NCI-H2196 (cell line): ENCODE results near the gene OPN3.

Experiments
- DNase-seq: peaks from one replicate; lab custom pipeline; 2025; ENCODE audit not compliant: unreplicated experiment; lab: John Stamatoyannopoulos, UW

Gene OPN3

DNA sequence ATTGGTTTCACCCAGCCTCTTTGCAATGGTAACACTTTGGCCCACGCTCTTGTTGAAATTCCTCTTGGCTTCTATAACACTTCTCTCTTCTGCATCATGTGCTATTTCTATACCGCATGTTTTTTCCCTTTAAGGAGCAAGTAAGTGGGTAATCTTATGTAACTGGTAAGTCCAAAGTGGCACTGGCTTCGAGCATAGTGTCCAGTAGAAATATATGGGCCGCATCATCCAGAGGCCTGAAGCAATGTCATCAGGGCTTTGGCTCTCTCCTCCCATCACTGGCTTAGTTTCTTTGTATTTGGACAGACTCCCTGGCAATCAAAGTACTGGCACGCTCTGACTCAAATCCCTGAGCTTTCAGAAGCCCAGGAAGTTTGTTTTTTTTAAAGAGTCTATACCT lies 17.5 kb downstream of the OPN3 start:
- DNase-seq: no peak

DNA sequence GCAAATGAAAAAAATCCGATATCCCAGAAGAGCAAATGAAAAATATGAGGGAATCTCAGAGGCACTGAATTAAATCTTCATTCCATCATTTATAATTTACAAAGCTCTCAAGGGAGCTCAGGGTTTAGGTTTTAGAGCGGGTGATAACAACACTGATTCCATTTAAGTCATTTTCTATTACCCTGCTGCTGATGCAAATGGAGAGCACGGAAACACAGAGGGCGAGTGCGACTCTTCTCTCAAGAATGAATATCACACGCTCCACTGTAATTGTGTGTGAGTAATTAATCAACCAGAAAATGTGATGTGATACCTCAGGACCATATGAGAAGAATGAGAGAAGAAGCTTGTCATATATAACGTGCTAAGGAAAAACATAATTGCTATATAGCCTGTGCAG lies 22.7 kb downstream of the OPN3 start:
- DNase-seq: no peak

DNA sequence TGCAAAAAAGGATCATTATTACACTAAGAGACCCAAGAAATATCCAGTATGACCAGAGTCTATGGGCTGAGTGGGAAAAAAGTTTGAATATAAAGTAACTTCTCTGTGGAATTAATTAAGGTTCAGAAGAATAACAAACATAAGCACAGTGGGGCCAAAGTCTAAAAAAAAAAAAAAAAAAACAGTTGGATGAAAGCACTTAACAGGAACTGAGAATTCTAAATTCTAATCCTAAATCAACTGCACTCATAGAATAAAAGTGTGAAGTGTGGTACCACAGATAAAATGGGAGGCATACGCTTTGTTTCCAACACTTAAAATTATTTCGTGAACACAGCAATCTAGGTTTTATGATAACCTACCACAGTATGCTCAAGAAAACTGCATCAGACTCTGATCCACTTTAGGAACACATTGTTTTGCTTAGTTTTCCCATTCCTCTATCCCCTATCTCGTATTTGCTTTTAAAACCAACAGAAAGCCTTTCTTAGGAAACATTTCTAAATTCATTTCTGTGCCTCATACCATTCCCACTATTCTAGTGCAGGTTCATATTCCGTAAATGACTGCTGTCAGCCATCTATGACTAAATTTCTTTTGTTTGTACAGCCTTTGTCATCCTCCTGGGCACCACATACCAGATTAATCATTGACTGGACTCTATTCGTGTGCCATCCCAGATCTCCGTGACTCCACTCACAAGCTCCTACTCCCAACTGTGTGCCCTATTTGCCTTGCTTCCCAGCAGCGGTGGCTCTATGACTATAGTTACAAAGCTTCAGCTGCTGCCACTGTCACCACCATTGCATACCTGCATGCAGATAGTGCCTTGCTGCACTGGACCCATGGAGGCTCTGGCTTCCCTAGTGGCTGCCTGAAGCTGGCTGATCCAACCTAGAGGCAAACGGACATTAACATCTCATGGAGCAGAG lies 24.9 kb downstream of the OPN3 start:
- DNase-seq: no peak

DNA sequence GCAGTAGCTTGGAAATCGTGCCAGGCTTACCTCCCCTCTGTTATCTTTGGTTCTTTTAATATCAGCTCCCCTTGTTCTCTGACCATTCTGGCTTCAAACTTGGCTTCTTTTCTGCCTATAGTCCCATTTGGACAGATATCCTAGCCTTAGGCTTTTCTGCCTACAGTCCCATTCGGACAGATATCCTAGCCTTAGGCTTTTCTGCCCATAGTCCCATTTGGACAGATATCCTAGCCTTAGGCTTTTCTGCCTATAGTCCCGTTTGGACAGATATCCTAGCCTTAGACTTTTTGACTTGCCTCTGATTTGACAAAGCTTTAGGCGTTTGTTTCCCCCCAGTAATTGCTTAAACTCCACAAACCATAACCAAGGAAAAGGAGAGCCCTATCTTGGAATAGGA lies 25.6 kb downstream of the OPN3 start:
- DNase-seq: no peak

DNA sequence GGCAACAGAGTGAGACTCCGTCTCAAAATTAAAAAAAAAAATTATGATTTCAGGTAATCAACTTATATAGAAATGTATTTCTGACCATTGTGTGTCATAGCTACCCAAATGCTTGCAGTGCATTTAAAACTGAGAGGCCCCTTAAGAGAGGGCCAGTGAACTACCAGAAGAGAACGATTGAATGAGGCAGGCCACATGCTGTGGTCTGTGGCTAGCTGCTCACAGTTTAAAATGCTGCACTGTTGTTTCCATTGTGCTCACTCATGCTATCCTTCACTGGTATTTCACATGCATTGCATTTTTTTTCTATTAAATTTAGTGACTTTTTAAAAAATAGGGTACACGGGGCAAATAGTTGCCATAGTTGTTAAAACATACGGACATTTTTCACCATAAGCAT lies 26.0 kb downstream of the OPN3 start:
- no peak for DNase-seq

DNA sequence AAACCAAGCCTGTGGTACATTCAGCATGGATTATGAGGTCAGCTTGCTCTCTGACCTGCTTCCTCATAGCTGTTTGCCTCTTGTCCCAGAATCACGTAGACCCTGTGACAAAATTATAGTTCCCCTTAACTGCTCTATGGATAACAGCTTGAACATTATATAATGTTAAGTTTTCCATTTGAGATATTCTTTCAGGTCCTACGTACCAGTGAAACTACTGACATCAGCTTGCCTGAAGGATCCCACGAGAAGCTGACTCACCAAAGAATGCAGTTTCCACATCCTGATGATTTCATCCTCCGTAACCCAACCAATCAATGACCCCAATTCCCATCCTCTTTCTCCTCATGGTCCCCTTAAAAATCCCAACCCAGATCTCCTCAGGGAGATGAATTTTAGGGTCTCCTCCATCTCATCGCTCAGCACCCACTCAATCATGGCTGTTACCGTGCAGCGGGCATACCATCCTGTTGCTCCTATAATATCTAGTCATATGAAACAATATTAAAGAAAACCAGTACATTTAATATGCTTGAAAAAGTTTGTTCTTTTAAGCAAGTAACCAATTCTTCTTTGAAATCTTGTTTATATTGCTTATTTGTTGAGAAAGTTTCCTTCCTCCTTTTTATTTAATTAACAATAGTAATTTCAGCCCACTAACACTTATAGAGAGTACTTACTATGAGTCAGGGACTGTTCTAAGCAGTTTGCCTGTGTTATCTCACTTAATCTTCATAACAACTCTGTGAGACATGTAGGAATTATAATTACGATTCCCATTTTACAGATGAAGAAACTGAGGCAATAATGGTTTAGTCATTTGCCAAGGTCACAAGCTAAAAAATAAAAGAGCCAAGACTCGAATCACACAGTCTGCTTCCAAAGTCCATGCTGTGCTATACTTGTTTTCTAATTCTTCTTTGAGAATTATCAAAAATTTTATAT lies 27.4 kb downstream of the OPN3 start:
- no peak for DNase-seq

DNA sequence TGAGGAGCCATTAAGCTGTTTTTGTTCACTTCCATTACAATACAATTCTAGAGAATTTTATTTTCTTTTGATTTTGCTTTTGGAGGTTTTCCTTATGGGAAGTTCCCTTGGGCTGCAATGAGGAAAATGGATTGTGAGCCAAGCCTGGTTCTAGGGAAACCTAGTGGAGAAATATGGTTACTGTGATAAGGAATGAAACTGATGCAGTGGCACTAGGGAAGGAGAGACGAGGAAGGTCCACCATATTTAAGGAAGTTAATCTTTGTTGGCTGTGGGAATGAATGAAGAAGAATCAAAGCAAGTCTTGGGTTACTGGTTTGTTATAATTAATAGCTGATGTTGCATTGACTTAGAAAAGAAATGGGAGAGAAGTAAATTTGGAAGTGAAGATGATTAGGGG lies 28.4 kb downstream of the OPN3 start:
- no peak for DNase-seq

DNA sequence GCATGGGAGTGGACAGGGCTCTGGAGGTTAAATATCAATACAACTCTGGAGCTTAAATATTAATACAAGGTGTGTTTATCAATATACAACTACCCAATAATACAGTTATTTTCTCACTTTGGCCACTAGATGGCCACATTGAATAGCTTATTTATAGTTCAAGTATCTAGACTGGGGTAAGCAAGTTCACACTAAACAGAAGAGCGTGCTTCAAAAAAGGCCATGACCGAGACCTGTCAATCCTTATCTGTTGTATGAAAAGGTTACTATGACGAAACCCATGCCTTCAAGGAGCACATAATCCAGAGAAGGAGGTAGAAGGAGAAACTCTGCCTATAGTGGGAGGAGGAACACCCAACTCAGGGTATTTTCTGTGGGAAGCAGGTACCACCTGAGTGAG lies 29.1 kb downstream of the OPN3 start:
- peak; percentile 16 for DNase-seq

DNA sequence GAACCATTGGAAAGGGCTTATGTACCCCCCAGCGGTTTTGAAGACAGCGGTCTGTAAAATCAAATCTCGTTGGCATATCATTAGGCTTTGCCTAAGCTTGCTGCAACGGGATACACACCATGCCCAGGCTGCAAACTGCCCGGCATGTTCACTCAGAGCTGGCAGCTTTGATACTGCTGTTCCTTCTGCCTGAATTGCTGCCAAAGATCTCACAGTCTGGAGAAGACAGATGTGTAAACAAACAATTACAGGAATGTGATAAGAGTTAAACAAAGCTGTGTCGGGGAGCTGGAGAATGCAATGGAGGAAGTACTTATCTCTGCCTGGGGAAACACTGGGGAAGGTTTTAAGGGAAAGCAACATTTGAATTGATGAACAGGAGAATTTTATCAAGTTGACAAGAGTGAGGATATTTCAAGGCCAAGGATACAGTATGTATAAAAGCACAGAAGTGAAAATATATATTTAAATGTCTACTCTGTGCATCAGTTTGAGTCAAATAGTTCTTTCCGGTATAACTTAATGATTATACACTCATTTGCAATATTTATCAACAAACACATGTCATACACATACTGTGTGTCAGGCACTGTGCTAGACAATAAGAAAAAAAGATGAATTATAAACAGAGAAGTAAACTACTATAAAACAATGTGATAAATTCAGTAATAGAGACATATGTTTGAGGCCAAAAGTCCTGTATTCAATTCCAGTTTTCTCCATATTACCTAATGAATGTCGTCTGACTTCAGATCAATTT lies 29.9 kb downstream of the OPN3 start:
- DNase-seq: peak; percentile 56

DNA sequence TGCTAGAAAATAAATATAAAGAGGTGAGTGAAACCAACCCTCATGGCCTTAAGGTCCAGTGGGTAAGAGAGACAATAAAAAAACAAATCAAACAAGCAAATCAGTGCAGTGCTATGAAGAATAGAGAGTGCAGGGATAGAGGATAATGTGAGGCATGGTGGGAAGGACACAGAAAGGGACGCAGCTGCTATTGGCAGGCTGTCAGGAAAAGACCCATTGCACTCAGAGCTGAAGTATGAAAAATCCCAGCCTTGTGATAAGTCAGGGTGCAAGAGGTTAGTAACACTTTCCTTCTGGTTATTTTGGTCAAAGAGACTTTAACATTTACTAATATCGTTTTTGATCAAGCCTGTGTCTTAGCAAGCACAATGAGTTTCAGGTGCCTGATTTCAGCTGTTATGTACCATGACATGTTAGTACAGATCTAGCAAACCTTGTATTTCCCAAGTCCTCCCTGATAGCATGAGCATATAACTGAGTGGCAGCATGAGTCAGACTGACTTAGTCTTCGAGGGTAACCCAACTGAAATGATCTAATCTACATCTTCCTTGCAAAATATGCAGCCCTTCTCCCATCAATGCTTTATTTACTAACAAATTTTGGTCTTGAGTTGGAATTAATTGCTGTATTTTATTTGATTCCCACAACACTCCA lies 31.7 kb downstream of the OPN3 start:
- no peak for DNase-seq

DNA sequence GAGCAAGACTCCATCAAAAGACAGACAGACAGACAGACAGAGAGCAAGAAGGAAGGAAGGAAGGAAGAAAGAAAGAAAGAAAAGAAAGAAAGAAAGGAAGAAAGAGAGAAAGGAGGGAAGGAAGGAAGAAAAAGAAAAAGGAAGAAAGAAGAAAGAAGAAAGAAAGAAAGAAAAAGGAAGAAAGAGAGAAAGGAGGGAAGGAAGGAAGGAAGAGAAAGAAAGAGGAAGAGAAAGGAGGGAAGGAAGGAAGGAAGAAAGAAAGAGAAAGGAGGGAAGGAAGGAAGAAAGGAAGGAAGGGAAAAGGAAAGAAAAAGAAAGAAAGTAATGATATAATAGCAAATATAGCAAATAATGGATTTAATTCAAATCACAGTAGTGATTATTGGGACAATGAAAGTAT lies 32.7 kb downstream of the OPN3 start:
- DNase-seq: no peak

DNA sequence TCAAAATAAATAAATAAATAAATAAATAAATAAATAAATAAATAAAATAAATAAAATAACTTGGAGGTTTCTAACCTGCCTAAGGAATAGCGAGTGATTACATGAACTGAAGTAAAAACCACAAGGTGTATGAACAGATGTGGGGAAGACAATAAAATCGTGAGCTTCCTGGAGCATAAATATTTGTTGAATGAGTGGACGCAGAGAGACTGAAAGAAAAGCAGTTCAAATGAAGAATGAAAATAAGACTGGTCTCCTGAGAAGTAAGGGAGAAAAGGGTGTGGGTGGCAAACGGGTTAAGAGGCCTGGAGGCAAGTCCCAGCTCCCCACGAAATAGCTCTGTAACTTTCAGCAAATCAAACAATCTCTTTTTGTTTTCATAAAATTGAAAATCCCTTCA lies 33.6 kb downstream of the OPN3 start:
- no peak for DNase-seq

DNA sequence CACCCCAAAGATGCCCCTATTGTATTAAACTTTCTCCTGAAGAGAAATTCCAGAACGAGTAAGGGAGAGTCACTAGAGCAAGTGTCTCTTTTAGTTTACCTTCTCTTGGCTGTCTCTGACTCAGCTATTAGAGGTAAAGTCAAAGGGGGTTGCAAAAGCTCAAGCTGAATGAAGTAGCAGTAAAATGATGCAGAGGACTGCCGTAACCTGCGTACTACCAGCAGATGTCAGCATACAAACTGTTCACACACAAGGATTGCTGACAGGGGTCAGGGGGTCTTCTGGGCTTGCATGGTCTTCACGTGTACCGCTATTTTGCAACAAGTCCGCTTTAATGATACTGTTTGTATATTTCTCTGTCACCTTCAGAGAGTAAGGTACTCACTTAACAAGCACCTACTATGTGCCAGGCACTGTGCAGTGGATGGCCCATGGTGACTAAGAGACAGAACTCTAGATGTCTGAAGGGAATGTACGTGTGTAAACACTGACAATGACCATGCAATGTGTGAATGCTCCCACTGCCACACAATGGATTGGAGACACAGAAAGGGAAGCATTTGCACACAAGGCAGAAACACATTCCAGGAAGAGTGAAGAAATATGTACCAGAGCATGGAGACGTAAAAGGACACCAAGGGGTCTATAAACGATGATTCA lies 34.9 kb downstream of the OPN3 start:
- no peak for DNase-seq

DNA sequence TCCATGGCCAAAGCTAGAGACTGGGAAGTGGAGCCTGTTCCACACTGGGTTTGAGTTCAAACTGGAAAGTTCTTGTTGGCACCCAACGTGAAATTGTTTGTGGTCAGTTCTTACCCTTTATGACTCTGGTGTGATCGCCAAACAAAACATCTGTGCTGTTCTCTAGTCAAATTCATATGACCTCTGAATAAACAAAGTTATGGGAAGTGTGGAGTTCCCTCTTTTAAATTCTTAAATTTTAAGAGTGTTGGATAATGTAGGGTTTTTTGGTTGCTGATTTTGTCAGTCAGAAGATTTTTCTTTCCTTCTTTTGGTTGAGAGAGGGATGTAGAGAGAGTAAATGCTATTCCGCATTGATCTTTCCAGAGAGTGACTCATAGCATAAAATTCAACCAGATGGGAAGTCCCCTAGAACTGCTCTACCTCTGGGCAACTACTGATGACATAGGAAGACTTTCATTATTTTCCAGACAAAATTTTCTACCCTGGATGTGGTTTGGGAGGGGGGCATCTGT lies 36.4 kb downstream of the OPN3 start:
- DNase-seq: no peak

DNA sequence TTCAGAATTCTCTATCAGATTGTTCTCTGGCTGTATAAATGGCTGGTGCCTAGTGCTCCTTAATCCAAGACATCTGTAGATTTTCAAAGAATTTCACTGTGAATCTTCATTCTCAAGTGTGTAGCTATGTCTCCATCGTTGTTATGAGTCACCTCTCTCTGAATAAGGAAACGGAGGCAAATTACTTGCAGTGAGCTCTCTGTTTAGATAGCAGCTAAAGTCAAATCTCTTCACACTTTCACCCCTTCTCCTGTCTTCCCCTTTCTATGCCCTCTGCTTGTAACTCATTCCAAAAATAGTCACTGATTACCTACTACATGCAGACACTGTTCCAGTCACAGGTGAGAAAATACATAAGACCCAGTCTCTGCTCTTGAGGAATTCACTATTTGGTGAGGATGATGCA lies 39.7 kb downstream of the OPN3 start:
- DNase-seq: no peak

DNA sequence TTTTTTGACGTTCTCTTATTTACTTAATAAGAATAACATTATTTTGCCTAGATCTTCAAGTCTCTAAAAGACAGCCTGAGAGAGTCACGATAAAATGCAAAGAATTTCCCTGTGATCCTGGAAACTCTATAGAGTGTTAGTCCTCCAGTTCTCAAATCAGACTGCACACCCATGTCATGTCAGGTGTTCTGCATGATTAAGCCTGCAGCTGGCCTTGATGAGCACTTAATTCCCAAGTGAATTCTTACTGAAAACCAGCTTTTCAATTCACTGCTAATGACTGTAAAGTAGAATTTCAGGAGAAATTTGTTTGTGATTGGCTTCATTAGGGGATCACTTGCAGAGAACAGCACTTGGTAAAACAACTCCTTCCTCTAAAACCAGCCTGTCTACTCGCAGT lies 41.9 kb downstream of the OPN3 start:
- no peak for DNase-seq

DNA sequence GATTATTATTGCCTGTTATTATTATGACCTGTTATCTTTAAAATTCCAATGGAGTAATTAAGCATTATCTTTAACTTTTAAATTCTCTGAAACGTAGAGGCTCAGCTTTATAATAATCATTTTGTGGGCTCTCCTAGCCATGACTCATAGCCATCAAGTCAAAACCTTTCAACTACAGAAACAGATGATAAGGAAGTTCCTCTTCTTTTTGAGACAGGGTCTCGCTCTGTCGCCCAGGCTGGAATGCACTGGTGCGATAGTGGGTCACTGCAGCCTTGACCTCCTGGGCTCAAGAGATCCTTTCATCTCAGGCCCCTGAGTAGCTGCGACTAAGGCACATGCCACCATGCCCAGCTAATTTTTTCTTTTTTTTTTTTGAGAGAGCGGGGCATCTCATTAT lies 43.5 kb downstream of the OPN3 start:
- no peak for DNase-seq

DNA sequence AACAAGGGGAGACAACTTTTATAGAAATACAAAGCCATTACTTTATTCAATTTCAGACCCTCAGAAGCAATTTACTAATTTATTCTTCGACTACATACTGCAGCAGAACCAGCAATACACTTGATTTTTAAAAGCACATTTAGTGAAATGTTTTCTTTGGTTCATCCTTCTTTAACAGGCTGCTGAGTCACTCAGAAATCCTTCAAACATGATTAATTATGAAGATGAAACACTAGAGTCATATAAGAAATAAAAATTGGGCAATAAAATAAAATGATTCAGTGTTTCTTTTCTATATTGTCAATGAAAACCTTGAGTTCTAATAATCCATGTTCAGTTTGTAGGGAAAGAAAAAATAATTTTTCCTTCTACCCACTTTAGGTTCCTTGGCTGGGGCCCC lies 47.0 kb downstream of the OPN3 start:
- DNase-seq: no peak

DNA sequence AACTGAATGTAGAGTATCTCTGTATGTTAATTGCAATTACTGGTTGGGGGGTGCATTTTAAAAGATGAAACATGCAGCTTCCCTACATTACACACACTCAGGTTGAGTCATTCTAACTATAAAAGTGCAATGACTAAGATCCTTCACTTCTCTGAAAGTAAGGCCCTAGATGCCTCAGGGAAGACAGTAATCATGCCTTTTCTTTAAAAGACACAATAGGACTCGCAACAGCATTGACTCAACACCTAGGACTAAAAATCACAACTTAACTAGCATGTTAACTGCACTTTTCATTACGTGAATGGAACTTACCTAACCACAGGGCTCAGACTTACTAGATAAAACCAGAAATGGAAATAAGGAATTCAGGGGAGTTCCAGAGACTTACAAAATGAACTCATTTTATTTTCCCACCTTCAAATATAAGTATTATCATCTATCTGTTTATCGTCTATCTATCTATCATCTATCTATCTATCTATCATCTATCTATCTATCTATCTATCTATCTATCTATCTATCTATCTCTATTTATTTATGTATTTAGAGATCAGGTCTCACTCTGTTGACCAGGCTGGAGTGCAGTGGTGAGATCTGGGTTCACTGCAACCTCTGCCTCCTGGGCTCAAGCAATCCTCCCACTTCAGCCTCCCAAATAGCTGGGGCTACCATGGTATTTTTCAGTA lies 47.8 kb downstream of the OPN3 start:
- DNase-seq: no peak
